Right ventricle myocardium inferior (tissue), 1 donor: Measurements from ENCODE around the gene RERE. TPM values are rescaled to one million over a fixed set of nuclear protein-coding genes. Genes with fewer than 3 reads are reported as not detected.

ENCODE experiments used
- ATAC-seq: fragments of 200-7000 bp; cut with Tn5 transposase; one replicate; pipeline ENCODE4 v1.9.1; 2020; ENCODE audit warnings: mild to moderate bottlenecking, moderate library complexity
- DNase-seq: peaks from one replicate; pipeline ENCODE4 v3.0.0; 2021; ENCODE audit errors: missing footprints
- intact Hi-C: fragments of 100-400 bp; cut with DNase I; formaldehyde crosslinking; loops from one replicate; pipeline ENCODE4 v1.11.0; 2022
- total RNA-seq: library from RNA; stranded (reverse); fragmentation: NEBNext Ultra II Directional; extraction: Animal tissue kit (Norgen Biotek cat#: 25700); gene quantifications from one replicate; pipeline ENCODE4 v1.2.1, GENCODE V29; 2021
- donor health status: DM: no; HTN: yes; CAD: no; lungs with severe emphysema.

Gene RERE
- total RNA-seq, 1 donor from 2014 or later, result 133 TPM

DNA sequence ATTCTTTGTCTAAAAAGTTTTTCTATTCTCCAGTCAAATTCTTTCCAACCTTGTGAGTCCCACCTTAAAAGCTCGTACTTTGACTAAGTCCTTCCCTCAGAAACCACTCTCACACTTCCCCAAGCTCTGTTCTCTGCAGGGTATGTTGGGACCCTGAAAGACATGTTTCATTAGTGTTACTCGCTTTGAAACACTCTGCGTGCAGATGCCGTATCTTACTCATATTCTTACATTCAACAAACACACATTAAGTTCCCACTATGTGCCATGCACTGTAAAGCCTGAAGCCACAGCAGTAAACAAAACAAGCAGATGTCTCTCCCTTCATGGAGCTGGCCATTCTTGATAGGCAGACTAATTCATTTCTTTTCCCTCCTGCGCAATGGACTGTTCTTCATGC lies 229.7 kb downstream of the RERE start:
- intact Hi-C loops, result no loop called here
- DNase-seq (no peak), ATAC-seq (no peak)

DNA sequence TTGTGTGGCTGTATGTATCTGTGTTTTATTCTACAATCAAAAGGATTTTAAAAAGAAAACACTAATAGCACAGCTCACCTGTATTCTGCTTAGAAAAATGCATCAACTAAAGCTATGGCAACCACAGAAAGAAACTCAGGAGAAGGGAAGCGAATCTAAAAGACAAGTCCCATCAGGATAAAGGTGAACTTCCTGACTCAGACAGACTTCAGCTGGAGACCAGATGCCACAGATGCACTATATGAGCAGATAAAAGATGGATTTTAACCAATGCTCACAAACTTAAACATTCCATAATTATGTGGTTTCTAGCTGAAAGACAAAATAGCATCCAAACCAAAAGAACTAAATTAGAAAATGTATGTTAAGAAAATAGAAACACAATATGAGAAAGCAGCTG lies 231.0 kb downstream of the RERE start:
- intact Hi-C loops, result no loop called here
- ATAC-seq (no peak), DNase-seq (no peak)

DNA sequence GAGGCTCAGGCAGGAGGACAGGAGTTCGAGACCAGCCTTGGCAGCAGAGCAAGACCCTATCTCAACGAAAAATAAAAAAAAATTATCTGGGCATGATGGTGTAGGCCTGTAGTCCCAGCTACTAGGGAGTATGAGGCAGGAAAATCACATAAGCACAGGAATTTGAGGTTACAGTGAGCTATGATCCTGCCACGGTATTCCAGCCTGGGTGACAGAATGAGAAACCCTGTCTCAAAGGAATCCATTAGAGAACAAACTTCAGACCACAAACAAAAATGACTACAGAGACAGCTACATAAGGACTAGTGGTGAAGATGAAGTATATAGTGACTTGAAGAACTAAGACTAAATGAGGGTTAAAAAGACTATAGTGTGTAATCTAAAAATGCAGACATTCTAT lies 233.1 kb downstream of the RERE start:
- no peak for DNase-seq
- intact Hi-C loops, result no loop called here
- ATAC-seq, result no peak

DNA sequence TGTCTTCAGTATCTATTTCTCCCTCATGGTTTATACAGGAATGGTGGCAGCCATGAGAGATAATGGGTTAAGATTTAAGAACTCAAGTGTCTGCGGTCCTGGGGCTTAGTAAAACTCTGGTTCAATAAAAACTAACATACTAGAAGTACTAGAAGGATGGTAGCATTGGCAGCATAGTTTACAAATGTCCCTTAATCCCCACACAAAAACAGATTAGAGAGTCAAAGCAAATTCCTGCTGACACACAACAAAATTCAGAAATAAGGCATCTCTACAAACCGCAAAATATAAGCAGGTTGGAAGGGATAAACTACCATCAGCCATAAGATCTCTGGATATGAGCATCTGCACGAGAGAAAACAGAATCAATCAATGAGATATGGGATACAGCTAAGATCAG lies 234.4 kb downstream of the RERE start:
- intact Hi-C loops, result no loop called here
- ATAC-seq, result no peak
- no peak for DNase-seq

DNA sequence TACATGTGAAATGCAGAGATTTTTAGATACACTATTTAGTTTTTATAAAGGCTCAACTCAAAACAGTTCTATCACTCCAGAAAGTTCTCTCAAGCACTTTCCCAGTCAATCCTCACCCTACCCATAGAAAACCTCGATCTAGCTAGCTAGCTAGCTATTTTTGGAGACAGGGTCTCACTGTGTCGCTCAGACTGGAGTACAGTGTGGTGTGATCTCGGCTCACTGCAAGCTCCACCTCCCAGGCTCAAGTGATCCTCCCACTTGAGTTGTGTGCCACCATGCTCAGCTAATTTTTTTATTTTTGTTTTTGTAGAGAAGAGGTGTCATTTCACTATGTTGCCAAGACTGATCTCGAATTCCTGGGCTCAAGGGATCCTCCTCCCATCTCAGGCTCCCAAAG lies 236.9 kb downstream of the RERE start:
- intact Hi-C loops, result no loop called here
- DNase-seq (no peak), ATAC-seq (peak; percentile 79)

DNA sequence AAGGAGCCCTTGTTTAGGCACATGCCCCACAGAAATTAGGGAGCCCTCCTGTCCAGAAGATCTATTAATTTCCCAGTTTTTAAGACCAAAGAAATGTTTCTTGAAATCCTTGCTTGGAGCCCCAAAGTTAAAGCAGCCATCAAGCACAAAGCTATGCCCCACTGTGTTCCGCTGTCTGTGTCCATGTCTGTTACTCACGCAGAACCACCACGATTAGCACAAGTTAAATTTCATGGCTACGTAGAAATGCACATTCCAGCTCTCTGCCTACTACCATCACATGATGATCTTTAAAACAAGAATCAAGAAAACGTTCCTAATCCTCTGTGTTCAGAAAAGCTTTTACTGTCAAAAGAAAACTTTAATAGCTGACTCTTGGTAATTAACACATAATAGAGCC lies 238.5 kb downstream of the RERE start:
- ATAC-seq (no peak), DNase-seq (no peak)
- intact Hi-C loops, result no loop called here

DNA sequence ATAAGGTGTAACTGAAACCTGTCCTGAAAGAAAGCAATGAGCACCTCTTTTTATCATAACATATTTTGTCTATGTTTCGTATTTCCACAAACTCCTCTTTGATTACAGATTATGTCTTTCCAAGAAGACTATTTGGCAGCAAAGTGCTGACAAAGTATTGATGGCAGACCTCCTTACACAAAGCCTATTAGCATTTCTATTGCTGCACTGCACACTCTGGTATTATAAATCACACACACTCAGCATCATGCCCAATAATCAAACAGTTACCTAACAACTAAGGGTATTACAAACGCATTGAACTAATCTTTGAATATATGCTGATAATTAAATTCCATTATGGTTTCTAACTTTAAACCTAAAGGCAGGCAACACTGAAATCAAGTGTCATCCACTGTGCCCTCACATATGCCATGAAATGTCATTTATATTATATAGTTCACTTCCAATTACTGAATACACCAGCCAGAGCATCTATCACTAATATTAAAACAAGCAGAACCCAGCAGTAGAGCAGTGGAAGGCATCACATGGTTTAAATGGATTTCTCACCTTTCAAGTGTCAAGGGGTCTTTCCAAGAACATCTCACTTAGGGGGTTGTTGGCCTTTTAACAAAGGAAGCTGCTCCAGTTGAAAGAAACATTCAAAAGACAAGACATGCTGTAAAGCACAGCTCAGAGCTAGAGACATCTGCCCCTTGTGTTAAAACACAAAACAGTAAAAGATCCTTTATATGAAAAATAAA lies 239.1 kb downstream of the RERE start:
- intact Hi-C loops, result no loop called here
- no peak for DNase-seq

DNA sequence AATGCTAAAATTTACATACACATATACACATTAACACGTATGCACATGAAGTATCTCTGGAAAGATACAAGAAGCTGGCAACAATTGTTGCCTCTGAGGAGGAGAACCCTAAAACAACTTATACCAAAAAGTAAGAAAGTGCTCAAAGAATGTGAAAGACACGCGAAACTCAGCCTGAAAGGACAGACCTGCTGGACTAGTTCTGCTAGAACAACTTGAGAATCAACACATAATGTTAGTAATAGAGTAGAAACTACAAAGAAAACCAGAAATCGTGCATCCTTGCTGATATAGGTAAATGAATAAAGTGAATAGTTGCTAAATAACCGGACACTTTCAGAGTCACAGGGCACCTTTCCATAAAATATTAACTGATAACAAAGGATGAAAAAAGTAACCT lies 242.5 kb downstream of the RERE start:
- DNase-seq, result no peak
- intact Hi-C loops, result no loop called here
- ATAC-seq, result no peak

More for the DNA sequence above, 239.1 kb downstream of the RERE start:
- no peak for ATAC-seq

DNA sequence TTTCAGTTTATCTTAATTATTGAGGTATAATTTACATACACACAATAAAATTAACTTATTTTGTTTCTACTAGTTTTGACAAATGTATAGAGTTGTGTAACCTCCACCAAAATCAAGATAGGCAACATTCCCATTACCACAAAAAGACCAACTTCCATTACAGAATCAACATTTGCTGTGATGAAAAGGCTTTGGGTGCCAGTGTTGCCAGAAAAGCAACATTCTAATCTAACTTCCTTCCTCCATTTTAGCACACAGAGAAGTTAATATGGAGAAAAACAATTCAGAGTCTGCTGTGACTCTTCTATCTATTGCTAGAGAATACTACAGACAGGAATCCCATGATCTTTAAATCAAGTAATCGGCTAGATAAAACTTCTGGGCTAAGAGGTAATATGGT lies 245.3 kb downstream of the RERE start:
- DNase-seq (no peak), ATAC-seq (no peak)
- intact Hi-C loops, result no loop called here

DNA sequence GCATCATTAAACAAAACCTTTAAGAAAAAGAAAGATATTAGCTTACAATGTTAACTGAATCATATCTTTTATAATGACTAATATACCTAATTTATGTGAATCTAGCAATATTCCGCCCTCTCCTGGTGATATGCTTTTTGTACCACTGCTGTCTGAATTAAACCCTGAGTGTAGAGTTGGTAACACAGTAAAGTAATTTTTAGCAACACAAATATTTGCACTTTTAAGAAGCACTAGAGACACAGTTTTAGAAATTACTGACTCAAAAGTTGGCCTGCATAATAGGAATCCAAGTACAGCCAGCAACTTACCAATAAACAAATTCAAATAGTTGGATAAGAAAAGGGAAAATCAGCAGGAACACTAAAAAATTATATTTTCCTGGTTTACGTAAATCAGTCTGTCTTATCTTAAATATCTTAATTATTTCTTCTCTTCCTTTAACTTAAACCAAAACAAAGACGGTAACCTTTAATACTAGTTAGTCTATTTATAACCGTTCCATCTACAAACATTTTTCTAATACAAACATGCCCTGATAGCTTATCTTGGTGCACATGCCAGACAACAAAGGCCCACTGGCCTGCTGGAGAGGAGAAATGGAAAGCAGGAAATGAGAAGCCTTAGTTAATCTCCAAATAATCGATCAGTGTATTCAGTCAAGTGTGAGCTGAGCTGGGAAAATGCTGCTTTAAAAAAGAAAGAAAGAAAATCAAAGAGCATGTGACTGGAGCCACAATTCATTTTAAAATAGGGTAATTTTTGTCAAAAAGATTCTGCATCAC lies 246.0 kb downstream of the RERE start:
- peak; percentile 64 for ATAC-seq

DNA sequence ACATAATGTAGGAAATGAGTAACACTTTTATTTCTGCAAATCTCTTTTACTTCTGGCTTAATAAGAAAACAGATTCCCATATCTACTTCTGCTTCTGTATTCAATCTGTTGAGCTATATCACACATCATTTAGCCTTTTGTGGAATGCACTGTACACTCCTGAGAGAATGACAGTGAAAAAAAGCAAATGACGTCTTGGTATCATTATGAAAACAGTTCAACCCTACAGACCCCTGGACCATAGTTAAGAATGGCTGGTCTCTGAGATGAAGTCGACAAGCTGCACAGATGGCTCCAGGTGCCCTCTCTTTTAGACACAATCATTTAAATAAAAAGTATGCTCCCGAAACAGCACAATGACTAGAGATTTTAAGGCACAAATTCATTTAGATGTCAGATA lies 247.0 kb downstream of the RERE start:
- intact Hi-C loops, result no loop called here
- ATAC-seq (no peak), DNase-seq (no peak)

More for the DNA sequence above, 246.0 kb downstream of the RERE start:
- no peak for DNase-seq
- intact Hi-C loops, result no loop called here

DNA sequence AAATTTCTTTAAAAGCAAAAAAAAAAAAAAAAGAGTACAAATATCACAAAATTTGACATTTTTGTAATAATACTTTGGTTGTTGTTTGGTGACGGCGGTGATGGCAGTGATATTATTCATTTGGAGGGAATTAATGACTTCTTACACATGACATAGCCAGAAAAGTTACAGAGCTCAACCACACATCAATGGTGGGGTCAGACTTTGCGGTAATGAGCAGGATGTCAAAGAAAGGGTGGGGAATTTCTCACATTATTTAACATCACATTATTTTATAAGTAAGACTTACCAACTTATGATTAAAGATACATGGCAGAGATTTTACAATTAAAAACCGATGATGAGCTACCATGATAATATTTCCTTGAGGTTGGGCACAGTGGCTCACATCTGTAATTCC lies 248.2 kb downstream of the RERE start:
- ATAC-seq, result no peak
- intact Hi-C loops, result no loop called here
- DNase-seq, result no peak

DNA sequence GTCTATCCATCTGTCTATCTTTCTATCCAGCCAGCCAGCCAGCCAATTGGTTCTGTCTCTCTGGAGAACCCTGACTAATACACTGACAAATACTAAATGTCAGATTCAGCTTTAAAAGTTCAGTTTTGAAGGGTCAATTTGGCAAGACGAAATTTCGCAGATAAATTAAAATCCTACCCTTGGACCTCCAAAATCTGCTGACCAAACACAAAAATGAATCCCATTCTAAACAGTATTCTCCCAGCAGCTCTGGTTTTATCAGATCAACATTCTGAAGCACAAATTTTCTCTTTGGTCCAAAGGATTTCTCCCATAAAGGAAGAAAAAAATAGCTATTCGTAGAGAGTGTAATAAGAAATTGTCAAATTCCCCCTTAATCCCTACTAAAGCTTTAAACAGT lies 248.6 kb downstream of the RERE start:
- no peak for ATAC-seq
- DNase-seq, result no peak
- intact Hi-C loops, result no loop called here

DNA sequence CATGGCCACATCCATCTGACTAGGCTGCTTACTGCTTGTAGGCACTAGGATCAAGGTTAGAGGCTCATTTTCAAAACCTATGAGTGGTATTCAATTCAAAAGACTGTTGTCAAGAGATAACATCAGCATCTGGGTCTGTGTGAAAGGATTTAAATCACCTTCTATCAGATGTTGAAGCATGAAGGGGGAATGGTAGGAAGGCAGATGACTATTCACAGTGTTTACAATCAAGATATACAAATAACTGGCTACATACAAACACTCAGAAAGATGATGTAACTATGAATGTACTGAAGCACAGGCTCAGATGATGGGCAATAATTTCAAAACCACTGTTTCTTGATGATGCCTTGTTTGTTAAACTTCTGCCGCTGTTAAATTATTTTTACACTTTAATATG lies 250.3 kb downstream of the RERE start:
- intact Hi-C loops, result no loop called here
- ATAC-seq (no peak), DNase-seq (no peak)

DNA sequence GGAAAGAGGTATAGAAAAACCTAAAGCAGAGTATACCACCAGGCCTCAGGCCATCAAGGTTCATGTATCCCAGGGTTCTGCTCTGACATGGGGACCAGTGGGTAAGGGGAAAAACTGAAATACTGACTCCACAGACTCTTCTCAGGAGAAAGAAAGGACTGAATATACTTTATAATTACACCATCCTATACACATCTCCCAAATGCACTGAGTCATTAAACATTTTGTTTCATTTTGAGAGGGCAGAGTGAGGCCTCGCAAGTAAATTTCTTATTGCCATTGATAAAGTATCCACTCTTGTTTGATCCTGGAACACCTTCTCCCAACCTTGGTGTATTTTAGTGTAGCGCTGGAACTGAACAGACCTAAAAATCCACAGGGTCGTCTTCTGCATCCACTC lies 251.6 kb downstream of the RERE start:
- intact Hi-C loops, result no loop called here
- DNase-seq (no peak), ATAC-seq (no peak)

DNA sequence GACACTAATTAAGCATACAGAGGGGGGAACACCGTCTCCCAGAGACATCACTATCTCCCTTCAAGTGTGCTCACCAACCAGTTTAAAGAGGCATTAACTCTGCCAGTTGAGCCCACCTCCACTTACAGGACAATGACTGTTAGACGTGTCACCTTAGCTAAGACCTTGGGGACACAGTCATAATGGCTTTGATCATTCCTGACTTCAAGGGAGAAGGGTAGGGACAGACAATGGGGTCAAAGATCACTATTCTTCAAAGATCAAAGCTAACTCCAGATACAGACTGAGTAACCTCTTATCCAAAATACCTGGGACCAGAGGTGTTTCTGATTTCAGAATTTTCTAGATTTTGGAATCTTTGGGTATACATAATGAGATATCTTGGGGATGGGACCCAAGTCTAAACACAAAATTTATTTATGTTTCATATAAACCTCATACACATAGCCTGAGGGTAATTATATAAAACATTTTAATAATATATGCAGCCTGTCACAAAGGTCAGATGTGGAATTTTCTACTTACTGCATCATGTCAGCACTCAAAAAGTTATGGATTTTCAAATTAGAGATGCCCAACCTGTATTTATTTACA lies 253.4 kb downstream of the RERE start:
- ATAC-seq, result no peak
- DNase-seq, result no peak
- intact Hi-C loops, result loop anchor here (5.0 kb wide), 1 partner anchor 283 kb away; no protein-coding TSS in a partner anchor

DNA sequence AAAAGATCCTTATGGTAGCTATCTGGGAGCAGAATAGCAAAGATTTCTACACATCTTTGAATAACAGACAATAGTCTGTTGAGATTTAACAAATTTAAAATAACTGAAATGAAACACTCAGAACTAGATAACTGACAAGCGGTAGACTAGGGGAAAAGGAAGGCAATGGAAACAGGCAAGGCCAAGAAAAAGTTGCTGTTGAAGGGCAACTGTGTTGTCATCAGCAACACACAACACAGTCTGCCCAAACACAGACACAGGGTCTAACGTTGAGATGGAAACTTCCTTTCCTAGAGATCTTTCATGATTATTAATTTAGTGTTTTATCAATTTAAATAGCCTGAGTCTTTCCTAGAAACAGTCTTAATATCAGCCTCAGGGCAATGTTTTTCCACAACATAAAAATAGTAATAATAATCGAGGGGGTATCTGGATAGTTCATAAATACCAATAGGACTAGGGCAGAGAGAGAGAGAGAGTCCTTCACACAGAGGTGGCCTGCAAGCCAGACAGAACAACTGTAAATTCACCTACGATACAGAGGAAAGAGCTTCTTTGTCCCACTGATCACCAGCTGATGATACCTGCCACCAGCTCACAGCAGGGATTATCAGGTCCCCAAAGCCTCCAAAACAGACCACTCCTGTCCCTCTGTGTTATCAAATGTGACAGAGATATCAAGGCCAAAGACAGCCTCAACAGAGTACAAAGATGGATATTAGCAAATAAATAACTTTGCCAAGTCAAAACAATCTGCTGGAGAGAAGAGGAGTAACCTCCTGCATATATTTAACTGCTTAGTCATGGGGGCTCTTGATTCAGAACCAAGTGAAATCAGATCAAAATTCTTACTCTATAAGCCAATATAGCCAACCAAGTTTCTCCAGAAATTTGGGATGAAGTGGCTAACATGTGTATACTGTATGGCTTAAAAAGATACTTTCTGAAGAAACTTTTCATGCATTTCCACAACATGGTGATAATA lies 254.3 kb downstream of the RERE start:
- DNase-seq (no peak), ATAC-seq (no peak)
- intact Hi-C loops, result loop anchor here (5.0 kb wide), 1 partner anchor 284 kb away; no protein-coding TSS in a partner anchor

DNA sequence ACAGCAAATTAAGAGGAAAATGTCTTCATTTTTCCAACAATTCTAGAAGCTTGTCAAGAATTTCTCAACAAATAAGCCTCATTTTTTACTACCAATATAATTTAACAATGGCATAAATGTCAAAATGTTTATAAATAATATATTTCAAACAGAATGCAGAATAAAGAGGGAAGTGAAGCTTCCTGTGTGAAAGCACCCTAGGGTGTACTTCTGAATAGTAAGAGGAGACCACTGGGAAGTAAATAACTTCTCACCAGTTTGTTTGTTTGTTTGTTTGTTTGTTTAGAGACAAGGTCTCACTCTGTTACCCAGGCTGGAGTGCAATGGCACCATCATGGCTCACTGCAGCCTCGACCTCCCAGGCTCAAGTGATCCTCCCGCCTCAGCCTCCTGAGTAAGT lies 255.2 kb downstream of the RERE start:
- DNase-seq (no peak), ATAC-seq (no peak)
- intact Hi-C loops, result loop anchor here (5.0 kb wide), 1 partner anchor 285 kb away; no protein-coding TSS in a partner anchor
